Endothelial cell of umbilical vein (primary cell): ENCODE measurements around the gene PSAP. TPM values are rescaled to one million over a fixed set of nuclear protein-coding genes. Genes with fewer than 3 reads are reported as not detected.
"Not testable (repeated sequence)": the region's sequence is repeated elsewhere in the genome, so short reads cannot be mapped to it uniquely, and the experiment has no call there.

ENCODE experiments used
- BruUV-seq: library from RNA; stranded (reverse); fragments of 400-500 nt; replicated peaks from 2 replicates; lab custom pipeline; 2021; lab: Mats Ljungman, UMichigan
- CTCF ChIA-PET: fragments of 300-600, 350-600 bp; sonication (Branson Sonifier 250); formaldehyde crosslinking; loops from one replicate; lab custom pipeline; 2021; ENCODE audit warnings: antibody characterized with exemption, inconsistent platforms; lab: Charles Lee
- POLR2A ChIA-PET: fragments of 300-600, 350-600 bp; sonication (Branson Sonifier 250); formaldehyde crosslinking; loops from one replicate; lab custom pipeline; 2021; ENCODE audit warnings: antibody characterized with exemption, inconsistent platforms; lab: Charles Lee
- DNase-seq: peaks from one replicate; pipeline ENCODE4 v3.0.0-alpha.2; 2011; ENCODE audit warnings: low read depth, low spot score
- FAIRE-seq: peaks from 2 replicates; lab custom pipeline; 2011; peaks lifted over from hg19 to GRCh38; lab: Jason Lieb, UNC
- H2AFZ ChIP-seq: 2 replicates; pipeline ENCODE4 v1.6.0; 2012; ENCODE audit warnings: low read depth, low read length, control low read depth, inconsistent platforms
- H3K27ac ChIP-seq: 2 replicates; pipeline ENCODE4 v1.5.1; 2011; ENCODE audit warnings: low read depth, mild to moderate bottlenecking, control low read depth, low read length, moderate library complexity; ENCODE audit not compliant: insufficient read depth
- H3K27me3 ChIP-seq, 2 experiments: 2 replicates each; pipeline versions ENCODE4 v1.6.0 to v1.6.1; 2011; ENCODE audit warnings: low read length in 2 of 2, mixed read lengths in 1 of 2; ENCODE audit not compliant: control insufficient read depth in 2 of 2, insufficient read depth in 2 of 2
- H3K36me3 ChIP-seq, 2 experiments: 2 replicates in 1 of 2; 3 replicates in 1 of 2; pipeline ENCODE4 v1.5.1; 2011; ENCODE audit warnings: low read length in 2 of 2, mild to moderate bottlenecking in 1 of 2, moderate library complexity in 1 of 2; ENCODE audit not compliant: control insufficient read depth in 2 of 2, insufficient read depth in 2 of 2; ENCODE audit errors: extremely low read depth in 1 of 2
- H3K4me1 ChIP-seq: 3 replicates; pipeline ENCODE4 v1.5.1; 2011; ENCODE audit warnings: mild to moderate bottlenecking, low read length; ENCODE audit not compliant: control insufficient read depth, insufficient read depth; ENCODE audit errors: extremely low read depth
- H3K4me2 ChIP-seq: 2 replicates; pipeline ENCODE4 v1.6.1; 2011; ENCODE audit warnings: low read length, control low read depth, mixed read lengths; ENCODE audit not compliant: insufficient read depth
- H3K4me3 ChIP-seq, 3 experiments: fragments of 200-600 bp in 1 of 3; sonication (generic), shearing (Covaris generic) in 1 of 3; replicated peaks in 1 of 3; 2 replicates each; pipeline ENCODE4 v1.5.1; 2011 to 2016; ENCODE audit warnings: control low read depth in 3 of 3, low read length in 3 of 3, mild to moderate bottlenecking in 2 of 3, inconsistent platforms in 1 of 3, low read depth in 1 of 3, moderate library complexity in 1 of 3; ENCODE audit not compliant: insufficient read depth in 1 of 3
- H3K79me2 ChIP-seq: 2 replicates; pipeline ENCODE4 v1.6.0; 2012; ENCODE audit warnings: low read length, inconsistent platforms; ENCODE audit not compliant: control insufficient read depth, insufficient read depth
- H3K9ac ChIP-seq: replicated peaks from 2 replicates; pipeline ENCODE3; 2011; ENCODE audit warnings: low read length, control low read depth; ENCODE audit not compliant: insufficient read depth; ENCODE audit errors: extremely low read depth
- H3K9me1 ChIP-seq: replicated peaks from 3 replicates; pipeline ENCODE4 v1.6.0; 2011; ENCODE audit warnings: mild to moderate bottlenecking, low read length; ENCODE audit not compliant: control insufficient read depth, insufficient read depth; ENCODE audit errors: extremely low read depth
- H3K9me3 ChIP-seq: replicated peaks from 2 replicates; pipeline ENCODE4 v1.5.1; 2012; ENCODE audit warnings: low read length, inconsistent platforms; ENCODE audit not compliant: control insufficient read depth, insufficient read depth
- H4K20me1 ChIP-seq: replicated peaks from 2 replicates; pipeline ENCODE3; 2011; ENCODE audit warnings: mild to moderate bottlenecking, low read length; ENCODE audit not compliant: control insufficient read depth, insufficient read depth; ENCODE audit errors: extremely low read depth
- CTCF ChIP-seq, 2 donors: IDR thresholded peaks; 1 replicate in 1 of 2; 2 replicates in 1 of 2; pipeline ENCODE4 v1.5.1; 2011; ENCODE audit warnings: low read length in 2 of 2, mild to moderate bottlenecking in 2 of 2, moderate library complexity in 2 of 2, control low read depth in 1 of 2, inconsistent platforms in 1 of 2, low read depth in 1 of 2; ENCODE audit not compliant: insufficient read depth in 1 of 2; ENCODE audit errors: extremely low read depth in 1 of 2
- POLR2AphosphoS5 ChIP-seq: IDR thresholded peaks from 2 replicates; pipeline ENCODE4 v1.6.1; 2012; ENCODE audit warnings: low read depth, mild to moderate bottlenecking, control low read depth, low read length, moderate library complexity; ENCODE audit not compliant: insufficient read depth
- dilution Hi-C: fragments of 300-500 bp; cut with MboI; formaldehyde crosslinking; loops from one replicate; pipeline ENCODE4 v1.15.0; 2019; ENCODE audit warnings: low sequenced_read_pairs; ENCODE audit not compliant: extremely low pct_ligation_motif_present
- intact Hi-C: fragments of 100-400 bp; cut with micrococcal nuclease; formaldehyde crosslinking; loops from one replicate; pipeline ENCODE4 v1.10.0; 2022
- polyA plus RNA-seq, 4 experiments: library from polyadenylated mRNA; depleted of rRNA in 3 of 4; stranded (reverse) in 3 of 4; unstranded in 1 of 4; fragments of >200 nt; gene quantifications; 2 replicates each; pipeline versions ENCODE4 v1.2.1 to v1.2.3, GENCODE V29; 2011 to 2012; ENCODE audit warnings: missing spikeins in 1 of 4
- total RNA-seq: library from RNA; stranded (reverse); gene quantifications from 2 replicates; pipeline ENCODE4 v1.2.3, GENCODE V29; 2021

The PSAP gene
- total and polyA plus RNA-seq, 2 donors (not counting 3 experiments of a cell fraction or from before 2014, with no cell fraction given), result 644 to 1,476 TPM

- POLR2A ChIA-PET, result interaction anchor here (1.1 kb wide), 1 partner anchor 22 kb away, joined by 3 read pairs; the partner anchor contains the start of gene PSAP
- TF ChIP-seq CTCF (IDR thresholded peaks at IDR 0.05; ENCODE audit: extremely low read depth in 1 of 2, insufficient read depth in 1 of 2, low read depth in 1 of 2, low read length in 2 of 2) (no peak), POLR2AphosphoS5 (no peak)
- intact Hi-C loops, result no loop called here
- no peaks in the 10 kb centered on the region for H3K9me1 ChIP-seq
- H3K9ac ChIP-seq, result no peak overlapping the region
- H3K27ac ChIP-seq, result no peak overlapping the region
- no peaks in the 10 kb centered on the region for H3K9me3 ChIP-seq
- peaks cover 4% of the 10 kb centered on the region for H3K4me1 ChIP-seq
- no peaks in the 10 kb centered on the region for H3K27me3 ChIP-seq
- no peaks in the 10 kb centered on the region for H3K36me3 ChIP-seq
- FAIRE-seq, result no peak
- H3K4me2 ChIP-seq, result no peak overlapping the region
- CTCF ChIA-PET, result interaction anchor here (2.1 to 3.5 kb wide), 2 partner anchors 10 to 23 kb away, joined by 5 to 27 read pairs; no protein-coding TSS in a partner anchor
- no TSS peak for BruUV-seq
- H3K79me2 ChIP-seq, result no peaks in the 10 kb centered on the region
- no peak overlapping the region for H3K4me3 ChIP-seq
- no peak for DNase-seq
- dilution Hi-C loops, result no loop called here
- no peaks in the 10 kb centered on the region for H4K20me1 ChIP-seq
- H2AFZ ChIP-seq, result no peak overlapping the region
Observed at GRCh38 chr10:71873582-71874211, 22.6 kb upstream of the PSAP start.

GRCh38 chr10:71869601-71870000, 18.6 kb upstream of the PSAP start:
- H3K9me1 ChIP-seq, BruUV-seq, H3K9me3 ChIP-seq, H3K27ac ChIP-seq, H3K36me3 ChIP-seq, intact Hi-C loops, CTCF ChIA-PET, FAIRE-seq, DNase-seq, dilution Hi-C loops, H4K20me1 ChIP-seq, H3K27me3 ChIP-seq, H3K4me2 ChIP-seq, H2AFZ ChIP-seq, H3K9ac ChIP-seq, H3K4me1 ChIP-seq, H3K4me3 ChIP-seq, POLR2A ChIA-PET, H3K79me2 ChIP-seq: not testable (repeated sequence)
